Lower leg skin (tissue), 3 donors: ENCODE measurements around the gene LRTM2.

Source experiments
- CTCF ChIP-seq, 3 donors: fragments of 450-650 bp; IDR thresholded peaks; one replicate each; pipeline ENCODE4 v1.5.1; 2016; ENCODE audit warnings: antibody characterized with exemption in 3 of 3, mild to moderate bottlenecking in 3 of 3, moderate library complexity in 2 of 3
- POLR2A ChIP-seq, 2 donors: fragments of 450-650 bp; IDR thresholded peaks; one replicate each; pipeline ENCODE4 v1.6.1; 2016 to 2017; ENCODE audit warnings: antibody characterized with exemption in 2 of 2, mild to moderate bottlenecking in 1 of 2, moderate library complexity in 1 of 2

GRCh38 chr12:1807087-1807860, 13.1 kb upstream of the LRTM2 start:
- TF ChIP-seq CTCF (IDR thresholded peaks at IDR 0.05) (no peak), POLR2A (IDR thresholded peaks at IDR 0.05) (no peak)
